Vagina (tissue), 2 donors: ENCODE measurements around the gene MBNL2. TPM values are rescaled to one million over a fixed set of nuclear protein-coding genes. Genes with fewer than 3 reads are reported as not detected.

ENCODE experiments used
- DNase-seq, 2 donors: peaks; one replicate each; pipeline ENCODE4 v3.0.0-alpha.2; 2017; ENCODE audit errors: extremely low spot score in 2 of 2
- H3K27ac ChIP-seq: fragments of 200-600 bp; sonication (generic); one replicate; pipeline ENCODE4 v1.5.1; 2019
- H3K27me3 ChIP-seq: fragments of 200-600 bp; sonication (generic); one replicate; pipeline ENCODE4 v1.5.1; 2019
- H3K36me3 ChIP-seq, 2 donors: fragments of 200-600 bp; sonication (generic); one replicate each; pipeline ENCODE4 v1.5.1; 2017 to 2019
- H3K4me1 ChIP-seq: fragments of 200-600 bp; sonication (generic); one replicate; pipeline ENCODE4 v1.5.1; 2019
- H3K4me3 ChIP-seq, 2 donors: fragments of 200-600 bp; sonication (generic); 1 replicate in 1 of 2; 2 replicates in 1 of 2; pipeline ENCODE4 v1.5.1; 2016 to 2019
- H3K9me3 ChIP-seq: fragments of 200-600 bp; sonication (generic); one replicate; pipeline ENCODE4 v1.5.1; 2019
- CTCF ChIP-seq, 3 experiments: fragments of 450-650 bp in 2 of 3; fragments of 200-600 bp in 1 of 3; sonication (generic) in 1 of 3; IDR thresholded peaks; one replicate each; pipeline ENCODE4 v1.5.1; 2017 to 2019; ENCODE audit warnings: antibody characterized with exemption in 3 of 3, mild to moderate bottlenecking in 2 of 3, moderate library complexity in 2 of 3
- POLR2A ChIP-seq, 2 donors: fragments of 450-650 bp; IDR thresholded peaks; one replicate each; pipeline ENCODE4 v1.6.1; 2017; ENCODE audit warnings: antibody characterized with exemption in 2 of 2, mild to moderate bottlenecking in 2 of 2, moderate library complexity in 2 of 2
- POLR2AphosphoS5 ChIP-seq, 2 donors: sonication (generic); formaldehyde crosslinking; IDR thresholded peaks; one replicate each; pipeline ENCODE4 v1.9.0; 2017; ENCODE audit warnings: antibody characterized with exemption in 2 of 2, mild to moderate bottlenecking in 2 of 2, low read depth in 1 of 2; ENCODE audit not compliant: insufficient read depth in 1 of 2
- intact Hi-C: fragments of 100-400 bp; cut with DNase I; formaldehyde crosslinking; loops from one replicate; pipeline ENCODE4 v1.15.1; 2023
- total RNA-seq: library from RNA; depleted of rRNA; stranded (reverse); fragments of >200 nt; gene quantifications from one replicate; pipeline ENCODE4 v1.2.3, GENCODE V29; 2016

The MBNL2 gene
- total RNA-seq, 1 donor from 2014 or later: 63.1 TPM

- no peak overlapping the region for H3K4me3 ChIP-seq
- DNase-seq: no peak
- TF ChIP-seq CTCF (IDR thresholded peaks at IDR 0.05) (no peak), POLR2AphosphoS5 (IDR thresholded peaks at IDR 0.05; ENCODE audit: insufficient read depth in 1 of 2, low read depth in 1 of 2) (no peak), POLR2A (IDR thresholded peaks at IDR 0.05) (no peak)
- intact Hi-C loops: no loop called here
- H3K4me1 ChIP-seq: peaks cover 92% of the 10 kb centered on the region
- H3K27ac ChIP-seq: no peak overlapping the region
- H3K36me3 ChIP-seq: no peaks in the 10 kb centered on the region
- H3K27me3 ChIP-seq: no peaks in the 10 kb centered on the region
- no peaks in the 10 kb centered on the region for H3K9me3 ChIP-seq
These were observed 9.7 kb downstream of the MBNL2 start for GRCh38 chr13:97231829-97232196.

- intact Hi-C loops: no loop called here
- TF ChIP-seq CTCF (IDR thresholded peaks at IDR 0.05) (no peak), POLR2AphosphoS5 (IDR thresholded peaks at IDR 0.05; ENCODE audit: insufficient read depth in 1 of 2, low read depth in 1 of 2) (no peak), POLR2A (IDR thresholded peaks at IDR 0.05) (no peak)
- no peak for DNase-seq
- Histone ChIP-seq H3K27ac (no peak overlapping the region), H3K27me3 (no peaks in the 10 kb centered on the region), H3K9me3 (no peaks in the 10 kb centered on the region), H3K36me3 (no peaks in the 10 kb centered on the region), H3K4me3 (no peak overlapping the region), H3K4me1 (peaks cover 92% of the 10 kb centered on the region)
These were observed 11.4 kb downstream of the MBNL2 start for GRCh38 chr13:97233499-97233898.

- Histone ChIP-seq H3K36me3 (no peaks in the 10 kb centered on the region), H3K4me3 (no peak overlapping the region), H3K4me1 (peaks cover 92% of the 10 kb centered on the region), H3K27ac (peak overlapping the region; percentile 59), H3K9me3 (no peaks in the 10 kb centered on the region), H3K27me3 (no peaks in the 10 kb centered on the region)
- no peak for DNase-seq
- intact Hi-C loops: no loop called here
- TF ChIP-seq POLR2AphosphoS5 (IDR thresholded peaks at IDR 0.05; ENCODE audit: insufficient read depth in 1 of 2, low read depth in 1 of 2) (no peak), CTCF (IDR thresholded peaks at IDR 0.05) (no peak), POLR2A (IDR thresholded peaks at IDR 0.05) (no peak)
These were observed 12.1 kb downstream of the MBNL2 start for GRCh38 chr13:97234236-97234635.

GRCh38 chr13:97234742-97235141 lies 12.6 kb downstream of the MBNL2 start:
- Histone ChIP-seq H3K4me1 (peaks cover 92% of the 10 kb centered on the region), H3K36me3 (no peaks in the 10 kb centered on the region), H3K27me3 (no peaks in the 10 kb centered on the region), H3K4me3 (no peak overlapping the region), H3K9me3 (no peaks in the 10 kb centered on the region), H3K27ac (peak overlapping the region; percentile 59)
- intact Hi-C loops: no loop called here
- no peak for TF ChIP-seq POLR2AphosphoS5 (IDR thresholded peaks at IDR 0.05; ENCODE audit: insufficient read depth in 1 of 2, low read depth in 1 of 2)
- TF ChIP-seq POLR2A (IDR thresholded peaks at IDR 0.05): no peak
- TF ChIP-seq CTCF (IDR thresholded peaks at IDR 0.05): no peak
- no peak for DNase-seq

- Histone ChIP-seq H3K27me3 (no peaks in the 10 kb centered on the region), H3K9me3 (no peaks in the 10 kb centered on the region), H3K4me1 (peaks cover 94% of the 10 kb centered on the region), H3K36me3 (no peaks in the 10 kb centered on the region), H3K4me3 (peak overlapping the region; percentile 12 to 22), H3K27ac (peak overlapping the region; percentile 59)
- intact Hi-C loops: no loop called here
- DNase-seq: no peak
- TF ChIP-seq POLR2AphosphoS5 (IDR thresholded peaks at IDR 0.05; ENCODE audit: insufficient read depth in 1 of 2, low read depth in 1 of 2): no peak
- TF ChIP-seq CTCF (IDR thresholded peaks at IDR 0.05): no peak
- no peak for TF ChIP-seq POLR2A (IDR thresholded peaks at IDR 0.05)
These were observed 13.6 kb downstream of the MBNL2 start for GRCh38 chr13:97235549-97236231.
